Esophagus muscularis mucosa (tissue), 4 donors: ENCODE data around the gene UBR2. TPM values are rescaled to one million over a fixed set of nuclear protein-coding genes. Genes with fewer than 3 reads are reported as not detected.
"Not testable (repeated sequence)": the region's sequence is repeated elsewhere in the genome, so short reads cannot be mapped to it uniquely, and the experiment has no call there.

Experiments
- DNase-seq: peaks from one replicate; pipeline ENCODE4 v3.0.0-alpha.2; 2017; ENCODE audit errors: extremely low spot score
- H3K27ac ChIP-seq, 4 donors: fragments of 200-600 bp; sonication (generic); replicated peaks in 1 of 4; 1 replicate in 3 of 4; 2 replicates in 1 of 4; pipeline ENCODE4 v1.5.1; 2016 to 2019; ENCODE audit warnings: mild to moderate bottlenecking in 1 of 4
- H3K27me3 ChIP-seq, 4 donors: fragments of 200-600 bp; sonication (generic); one replicate each; pipeline versions ENCODE4 v1.5.1 to v1.6.0; 2016 to 2019
- H3K36me3 ChIP-seq, 4 donors: fragments of 200-600 bp; sonication (generic); one replicate each; pipeline ENCODE4 v1.5.1; 2016 to 2019
- H3K4me1 ChIP-seq, 4 donors: fragments of 200-600 bp; sonication (generic); one replicate each; pipeline ENCODE4 v1.5.1; 2016 to 2019
- H3K4me3 ChIP-seq, 4 donors: fragments of 200-600 bp; sonication (generic); 1 replicate in 2 of 4; 2 replicates in 2 of 4; pipeline ENCODE4 v1.5.1; 2016 to 2019; ENCODE audit warnings: mild to moderate bottlenecking in 4 of 4, moderate library complexity in 1 of 4
- H3K9me3 ChIP-seq, 4 donors: fragments of 200-600 bp; sonication (generic); 1 replicate in 3 of 4; 2 replicates in 1 of 4; pipeline ENCODE4 v1.5.1; 2016 to 2019
- EP300 ChIP-seq: sonication (generic); formaldehyde crosslinking; IDR thresholded peaks from one replicate; pipeline ENCODE4 v1.6.1; 2017; ENCODE audit warnings: antibody characterized with exemption
- POLR2A ChIP-seq: fragments of 450-650 bp; IDR thresholded peaks from one replicate; pipeline ENCODE4 v1.6.1; 2017; ENCODE audit warnings: antibody characterized with exemption, moderate library complexity, mild to moderate bottlenecking, low read depth
- POLR2AphosphoS5 ChIP-seq, 2 donors: sonication (generic); formaldehyde crosslinking; IDR thresholded peaks; one replicate each; pipeline ENCODE4 v1.6.1; 2017; ENCODE audit warnings: antibody characterized with exemption in 2 of 2
- WGBS: methylation state at CpG from one replicate; pipeline ENCODE4 v1.1.5; 2018; 5-methylcytosine and 5-hydroxymethylcytosine counted together
- intact Hi-C: fragments of 100-400 bp; cut with DNase I; formaldehyde crosslinking; loops from one replicate; pipeline ENCODE4 v1.15.1; 2023
- total RNA-seq, 4 donors: library from RNA; depleted of rRNA; stranded (reverse); fragments of >200 nt; gene quantifications; one replicate each; pipeline versions ENCODE4 v1.1.0 to v1.2.1, GENCODE V29; 2016
- TF ChIP-seq, protein P1 (sequence below), 3 experiments: fragments of 200-600 bp in 2 of 3; fragments of 450-650 bp in 1 of 3; sonication (generic) in 2 of 3; IDR thresholded peaks; one replicate each; pipeline ENCODE4 v1.5.1; 2017 to 2019; ENCODE audit warnings: antibody characterized with exemption in 3 of 3, mild to moderate bottlenecking in 2 of 3, moderate library complexity in 1 of 3

The UBR2 gene
- total RNA-seq, 4 donors from 2014 or later, result 26.5 to 36.1 (median 28.9) TPM

DNA sequence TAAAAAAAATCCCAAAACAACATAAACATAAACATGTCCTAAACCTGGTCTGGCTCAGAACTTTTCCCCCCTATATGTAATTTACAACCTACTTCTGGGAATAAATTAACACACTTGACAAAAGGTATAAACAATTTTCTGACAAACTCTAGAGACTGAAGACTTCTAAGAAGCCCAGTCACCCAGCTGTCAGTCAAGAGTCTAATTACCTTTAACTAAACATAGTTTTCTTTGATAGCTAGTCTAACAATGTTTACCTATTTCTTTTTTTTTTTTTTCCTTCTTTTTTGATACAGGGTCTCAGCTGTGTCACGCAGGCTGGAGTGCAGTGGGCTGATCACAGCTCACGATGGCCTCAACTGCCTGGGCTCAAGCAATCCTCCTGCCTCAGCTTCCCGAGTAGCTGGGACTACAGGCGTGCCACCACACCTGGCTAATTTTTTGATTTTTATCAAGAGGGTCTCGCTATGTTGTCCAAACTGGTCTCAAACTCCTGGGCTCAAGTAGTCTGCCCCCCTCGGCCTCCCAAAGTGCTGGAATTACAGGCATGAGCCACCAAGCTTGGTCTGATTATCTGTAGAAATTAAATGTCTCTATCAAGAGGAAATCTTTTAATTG is 932 bp upstream of the UBR2 start:
- intact Hi-C loops, result loop anchor here (10.0 kb wide), 1 partner anchor 778 kb away; the partner anchor contains the start of genes PRICKLE4 and TOMM6
- Histone ChIP-seq H3K4me1 (peaks cover 11 to 32% (median 29%) of the 10 kb centered on the region in 4 donors), H3K27me3 (no peaks in the 10 kb centered on the region), H3K27ac (no peak overlapping the region), H3K4me3 (no peak overlapping the region), H3K9me3 (no peaks in the 10 kb centered on the region), H3K36me3 (no peaks in the 10 kb centered on the region)
- WGBS, result 76% methylated on average over 6 of the region's 6 CpGs
- DNase-seq, result no peak
- TF ChIP-seq EP300 (no peak), POLR2AphosphoS5 (IDR thresholded peaks at IDR 0.05) (no peak), POLR2A (no peak)
- TF ChIP-seq, protein P1, sequence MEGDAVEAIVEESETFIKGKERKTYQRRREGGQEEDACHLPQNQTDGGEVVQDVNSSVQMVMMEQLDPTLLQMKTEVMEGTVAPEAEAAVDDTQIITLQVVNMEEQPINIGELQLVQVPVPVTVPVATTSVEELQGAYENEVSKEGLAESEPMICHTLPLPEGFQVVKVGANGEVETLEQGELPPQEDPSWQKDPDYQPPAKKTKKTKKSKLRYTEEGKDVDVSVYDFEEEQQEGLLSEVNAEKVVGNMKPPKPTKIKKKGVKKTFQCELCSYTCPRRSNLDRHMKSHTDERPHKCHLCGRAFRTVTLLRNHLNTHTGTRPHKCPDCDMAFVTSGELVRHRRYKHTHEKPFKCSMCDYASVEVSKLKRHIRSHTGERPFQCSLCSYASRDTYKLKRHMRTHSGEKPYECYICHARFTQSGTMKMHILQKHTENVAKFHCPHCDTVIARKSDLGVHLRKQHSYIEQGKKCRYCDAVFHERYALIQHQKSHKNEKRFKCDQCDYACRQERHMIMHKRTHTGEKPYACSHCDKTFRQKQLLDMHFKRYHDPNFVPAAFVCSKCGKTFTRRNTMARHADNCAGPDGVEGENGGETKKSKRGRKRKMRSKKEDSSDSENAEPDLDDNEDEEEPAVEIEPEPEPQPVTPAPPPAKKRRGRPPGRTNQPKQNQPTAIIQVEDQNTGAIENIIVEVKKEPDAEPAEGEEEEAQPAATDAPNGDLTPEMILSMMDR (IDR thresholded peaks at IDR 0.05), result no peak

DNA sequence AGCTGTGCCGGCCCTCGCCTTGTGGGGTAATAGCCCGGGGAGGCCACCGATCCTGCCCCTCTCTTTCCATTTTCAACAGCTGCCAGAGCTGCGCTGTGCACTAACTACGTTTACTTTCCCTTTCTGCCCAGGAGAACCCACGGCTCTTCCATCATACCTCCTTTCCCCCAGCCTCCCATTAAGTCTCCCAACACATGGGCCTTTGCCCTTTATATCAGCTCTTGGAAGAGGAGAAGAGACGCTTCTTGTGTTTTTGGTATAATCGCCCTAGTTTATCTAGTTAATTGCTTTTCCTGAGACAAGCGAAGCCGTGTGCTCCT is 637 bp downstream of the UBR2 start:
- Histone ChIP-seq H3K9me3 (no peaks in the 10 kb centered on the region), H3K27ac (peak overlapping the region; percentile 91 to 97 (median 94)), H3K4me3 (peak overlapping the region; percentile 67 to 96 (median 76)), H3K36me3 (no peaks in the 10 kb centered on the region), H3K27me3 (no peaks in the 10 kb centered on the region), H3K4me1 (peaks cover 14 to 47% (median 42%) of the 10 kb centered on the region in 4 donors)
- no peak for DNase-seq
- intact Hi-C loops, result loop anchor here (10.0 kb wide), 1 partner anchor 780 kb away; the partner anchor contains the start of genes PRICKLE4 and TOMM6
- 0% methylated on average over 10 of the region's 11 CpGs for WGBS
- TF ChIP-seq POLR2A, result no peak
- TF ChIP-seq, protein P1 (IDR thresholded peaks at IDR 0.05), result no peak
- TF ChIP-seq EP300, result no peak
- no peak for TF ChIP-seq POLR2AphosphoS5 (IDR thresholded peaks at IDR 0.05)

DNA sequence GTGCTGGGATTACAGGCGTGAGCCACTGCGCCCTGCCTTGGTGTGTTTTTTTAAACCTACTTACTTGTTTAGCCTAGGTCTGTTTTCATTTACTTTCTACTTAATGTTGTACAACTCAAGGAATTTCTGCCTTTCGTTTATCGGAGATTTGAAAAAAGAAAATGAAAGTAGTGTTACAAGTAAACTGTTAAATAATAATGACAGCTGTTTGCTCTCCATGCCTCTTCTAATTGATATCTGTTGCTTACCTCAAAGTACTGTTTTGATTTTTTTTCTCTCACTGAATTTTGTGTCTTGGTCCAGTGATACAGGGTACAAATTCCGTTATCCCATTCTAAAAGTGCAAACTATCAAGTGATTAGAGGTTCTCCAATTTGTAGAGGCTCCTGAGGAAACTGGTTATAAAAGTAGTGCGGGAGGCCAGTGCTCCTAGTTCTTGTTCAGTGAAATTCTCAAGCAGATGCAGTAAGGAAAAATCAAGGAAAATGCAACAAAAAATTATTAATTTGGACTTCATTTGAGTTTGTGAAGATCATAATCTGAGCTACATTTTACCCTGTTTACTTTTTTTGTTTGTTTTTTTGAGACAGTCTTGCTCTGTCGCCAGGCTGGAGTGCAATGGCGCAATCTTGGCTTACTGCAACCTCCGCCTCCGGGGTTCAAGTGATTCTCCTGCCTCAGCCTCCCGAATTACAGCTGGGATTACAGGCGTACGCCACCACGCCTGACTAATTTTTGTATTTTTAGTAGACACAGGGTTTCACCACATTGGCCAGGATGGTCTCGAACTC is 2.2 kb downstream of the UBR2 start:
- 77% methylated on average over 15 of the region's 15 CpGs for WGBS
- Histone ChIP-seq H3K27ac (peak overlapping the region; percentile 91 to 97 (median 94)), H3K27me3 (no peaks in the 10 kb centered on the region), H3K36me3 (no peaks in the 10 kb centered on the region), H3K4me3 (peak overlapping the region; percentile 67 to 96 (median 76)), H3K4me1 (peaks cover 26 to 59% (median 52%) of the 10 kb centered on the region in 4 donors), H3K9me3 (no peaks in the 10 kb centered on the region)
- intact Hi-C loops, result loop anchor here (10.0 kb wide), 1 partner anchor 781 kb away; the partner anchor contains the start of genes PRICKLE4 and TOMM6
- TF ChIP-seq, protein P1 (IDR thresholded peaks at IDR 0.05), result no peak
- TF ChIP-seq POLR2A, result no peak
- no peak for TF ChIP-seq POLR2AphosphoS5 (IDR thresholded peaks at IDR 0.05)
- TF ChIP-seq EP300, result no peak
- DNase-seq, result no peak

DNA sequence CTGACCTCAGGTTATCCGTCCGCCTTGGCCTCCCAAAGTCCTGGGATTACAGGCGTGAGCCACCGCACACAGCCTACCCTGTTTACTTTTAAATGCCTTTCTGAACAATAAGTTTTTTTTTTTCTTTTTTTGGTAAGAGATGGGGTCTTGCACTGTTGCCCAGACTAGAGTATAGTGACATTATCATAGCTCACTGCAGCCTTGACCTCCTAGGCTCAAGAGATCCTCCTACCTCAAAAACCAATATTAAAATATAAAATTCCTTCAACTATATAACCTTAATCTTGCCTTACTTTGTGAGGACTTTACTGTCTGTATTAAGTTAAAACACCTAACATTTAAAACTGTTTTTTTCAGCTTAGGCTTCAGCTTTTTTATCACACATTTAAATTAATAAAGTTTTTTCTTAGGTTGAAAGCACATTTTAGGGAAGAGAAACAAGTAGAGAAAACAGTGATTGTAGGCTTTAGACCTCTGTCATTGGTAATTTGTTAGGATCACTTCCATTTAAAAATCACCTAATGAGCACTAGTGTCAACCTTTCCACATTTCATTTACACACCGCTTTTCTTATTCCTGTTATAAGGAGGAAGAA is 2.9 kb downstream of the UBR2 start:
- H3K4me1 ChIP-seq, result peaks cover 26 to 64% (median 56%) of the 10 kb centered on the region in 4 donors
- DNase-seq, result no peak
- TF ChIP-seq EP300 (no peak), POLR2AphosphoS5 (IDR thresholded peaks at IDR 0.05) (no peak), POLR2A (no peak)
- TF ChIP-seq, protein P1 (IDR thresholded peaks at IDR 0.05), result no peak
- H3K4me3 ChIP-seq, result peak overlapping the region in 1 of 4 donors; percentile 96
- peak overlapping the region in 1 of 4 donors; percentile 93 for H3K27ac ChIP-seq
- H3K27me3 ChIP-seq, result no peaks in the 10 kb centered on the region
- H3K9me3 ChIP-seq, result no peaks in the 10 kb centered on the region
- no peaks in the 10 kb centered on the region for H3K36me3 ChIP-seq
- intact Hi-C loops, result loop anchor here (10.0 kb wide), 1 partner anchor 782 kb away; the partner anchor contains the start of genes PRICKLE4 and TOMM6
- WGBS, result 97% methylated on average over 5 of the region's 5 CpGs

DNA sequence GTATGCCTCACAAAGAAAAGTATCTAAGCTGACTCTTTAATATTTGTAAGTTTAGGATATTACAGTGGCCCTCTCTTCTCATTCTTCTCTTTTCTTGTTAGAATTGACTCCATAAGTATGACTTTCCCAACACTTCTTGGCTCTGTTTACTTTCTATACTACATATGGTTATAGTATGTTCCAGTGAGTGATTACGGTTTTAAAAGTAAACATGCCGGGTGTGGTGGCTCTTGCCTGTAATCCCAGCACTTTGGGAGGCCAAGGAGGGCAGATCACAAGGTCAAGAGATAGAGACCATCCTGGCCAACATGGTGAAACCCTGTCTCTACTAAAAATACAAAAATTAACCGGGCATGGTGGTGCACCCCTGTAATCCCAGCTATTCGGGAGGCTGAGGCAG is 3.4 kb downstream of the UBR2 start:
- Histone ChIP-seq H3K4me1 (peaks cover 29 to 69% (median 60%) of the 10 kb centered on the region in 4 donors), H3K27ac (peak overlapping the region in 1 of 4 donors; percentile 21)
- H3K9me3 ChIP-seq, H3K27me3 ChIP-seq, H3K36me3 ChIP-seq, H3K4me3 ChIP-seq, DNase-seq: not testable (repeated sequence)
- intact Hi-C loops, result loop anchor here (10.0 kb wide), 1 partner anchor 782 kb away; the partner anchor contains the start of genes PRICKLE4 and TOMM6
- WGBS, result 77% methylated on average over 4 of the region's 4 CpGs
